GM19351 (cell line): Measurements from ENCODE around the gene CFAP58.

Experiments used
- ATAC-seq: cut with Tn5 transposase; IDR thresholded peaks from one replicate; pipeline ENCODE4 v1.9.1; 2021; ENCODE audit warnings: mild to moderate bottlenecking, moderate library complexity; ENCODE audit not compliant: unreplicated experiment

The CFAP58 gene

DNA sequence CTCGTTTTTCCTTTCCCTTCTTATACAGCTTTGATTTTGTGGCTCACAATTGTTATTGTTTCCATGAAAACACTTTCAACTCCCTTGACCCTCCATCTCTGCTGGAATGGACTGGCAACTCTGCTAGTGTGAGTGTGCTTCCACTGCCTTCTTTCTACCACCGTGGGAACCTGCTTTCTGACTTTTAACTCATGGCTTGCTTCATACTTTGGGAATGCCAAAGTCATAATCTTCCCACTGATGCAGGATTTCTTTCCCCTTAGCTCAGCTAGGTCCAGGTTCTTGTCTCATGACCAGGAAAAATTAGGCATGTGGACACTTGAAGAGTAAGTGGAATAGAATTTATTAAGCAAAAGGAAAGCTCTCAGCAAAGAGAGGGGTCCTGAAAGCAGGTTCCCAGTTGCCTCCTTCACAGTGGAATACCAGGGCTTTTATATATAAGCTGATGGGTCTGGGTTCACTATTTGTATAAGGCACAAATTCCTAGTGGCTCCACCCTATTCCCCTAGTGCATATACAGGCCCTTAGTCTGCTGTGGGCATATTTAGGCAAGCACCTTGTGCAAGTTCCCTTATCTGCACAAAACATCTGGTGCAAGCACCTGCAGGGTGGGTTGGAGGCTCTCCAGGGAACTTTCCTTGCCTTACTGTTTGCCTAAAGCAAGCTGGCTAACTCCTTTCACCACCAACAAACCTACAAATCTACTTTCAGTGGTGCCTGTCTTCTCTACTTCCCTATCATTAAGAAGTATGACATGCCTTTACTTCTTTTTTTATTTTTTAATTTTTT lies 119.5 kb downstream of the CFAP58 start:
- no peak for ATAC-seq

DNA sequence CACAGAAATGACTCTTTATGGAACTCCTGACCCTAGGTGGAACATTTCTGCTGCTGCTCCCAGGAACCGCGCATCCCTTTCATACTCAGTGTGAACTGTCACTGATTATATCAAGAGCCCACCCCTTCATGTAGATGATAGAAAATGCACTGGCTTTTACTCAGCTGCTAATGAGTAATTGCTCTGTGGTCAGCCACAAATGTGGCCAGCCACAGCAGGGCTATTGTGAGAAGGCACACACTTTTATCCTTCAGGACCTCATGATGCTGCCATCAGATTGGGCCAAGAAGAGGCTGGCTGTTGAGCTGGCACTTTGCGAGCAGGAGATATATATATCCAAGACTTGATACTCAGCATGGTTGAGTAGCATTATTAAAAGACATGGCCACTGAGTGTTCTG lies 124.7 kb downstream of the CFAP58 start:
- ATAC-seq, result no peak

DNA sequence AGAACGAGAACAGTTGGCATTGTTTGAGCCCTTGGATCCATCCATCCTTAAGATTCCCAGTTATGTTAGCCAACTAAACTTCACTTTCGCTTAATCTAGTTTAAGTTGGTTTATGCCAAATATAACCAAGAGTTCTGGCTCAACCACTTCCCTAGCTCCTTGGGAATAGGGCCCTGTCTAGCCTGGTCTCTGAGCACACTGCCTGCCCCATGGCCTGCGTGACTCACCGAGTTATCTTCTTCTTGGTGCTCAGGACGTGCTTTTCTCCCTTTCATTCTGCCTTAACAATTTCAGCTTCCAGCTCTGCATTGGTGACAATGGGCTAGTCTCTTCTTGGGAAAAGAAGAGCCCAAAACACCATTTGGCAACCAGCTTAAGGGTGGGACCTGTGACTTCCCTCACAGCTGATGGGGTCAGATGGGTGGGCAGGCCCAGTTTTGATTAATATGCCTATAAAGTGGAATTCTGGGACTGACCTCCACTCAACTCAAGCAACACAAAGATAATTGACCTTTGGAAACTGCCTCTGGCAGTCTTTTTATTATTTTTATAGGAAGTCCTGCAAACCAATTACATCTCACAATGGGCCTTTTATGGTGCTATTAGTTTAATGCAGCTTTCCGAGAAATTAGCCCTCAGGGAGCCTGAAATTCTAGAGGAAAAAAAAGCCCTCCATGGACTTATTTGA lies 126.4 kb downstream of the CFAP58 start:
- ATAC-seq, result no peak

DNA sequence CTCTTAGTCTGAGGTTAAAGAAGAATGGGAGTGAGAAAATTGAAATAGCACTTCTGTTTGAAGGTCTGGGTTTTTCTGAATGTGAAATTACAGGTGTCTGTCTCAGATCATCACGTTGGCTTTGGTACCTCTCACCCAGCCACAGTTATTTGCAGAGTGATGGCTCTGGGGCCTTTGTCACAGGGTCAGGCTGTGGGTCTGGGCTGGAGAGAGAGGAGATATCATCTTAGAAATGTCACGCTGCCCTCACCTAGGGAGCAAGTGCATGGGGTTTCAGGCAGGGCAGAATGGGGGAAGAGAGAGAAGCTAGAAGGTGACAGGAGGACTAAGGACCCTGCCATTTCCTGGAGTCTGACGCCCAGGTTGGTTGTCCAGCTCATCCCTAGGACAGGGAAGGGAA lies 127.2 kb downstream of the CFAP58 start:
- ATAC-seq, result no peak

DNA sequence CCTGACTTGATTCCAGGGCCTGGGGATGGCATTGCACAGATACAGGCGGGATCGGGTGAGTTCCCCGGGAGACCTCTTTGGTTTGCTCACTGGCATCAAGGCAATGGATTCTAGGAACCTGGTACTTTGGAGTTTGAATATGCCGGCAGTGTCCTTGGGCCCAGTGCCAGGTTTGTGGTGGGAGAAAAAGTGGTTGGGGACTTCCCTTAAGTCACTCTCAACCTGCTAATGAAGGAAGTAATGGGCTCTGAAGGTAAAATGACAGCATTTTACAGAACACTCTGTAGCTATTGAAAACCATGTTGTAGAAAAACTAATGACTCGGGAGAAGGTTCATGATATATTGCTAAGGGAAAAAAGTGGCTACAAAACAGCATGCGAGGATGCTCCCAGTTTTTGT lies 129.9 kb downstream of the CFAP58 start:
- ATAC-seq, result no peak

DNA sequence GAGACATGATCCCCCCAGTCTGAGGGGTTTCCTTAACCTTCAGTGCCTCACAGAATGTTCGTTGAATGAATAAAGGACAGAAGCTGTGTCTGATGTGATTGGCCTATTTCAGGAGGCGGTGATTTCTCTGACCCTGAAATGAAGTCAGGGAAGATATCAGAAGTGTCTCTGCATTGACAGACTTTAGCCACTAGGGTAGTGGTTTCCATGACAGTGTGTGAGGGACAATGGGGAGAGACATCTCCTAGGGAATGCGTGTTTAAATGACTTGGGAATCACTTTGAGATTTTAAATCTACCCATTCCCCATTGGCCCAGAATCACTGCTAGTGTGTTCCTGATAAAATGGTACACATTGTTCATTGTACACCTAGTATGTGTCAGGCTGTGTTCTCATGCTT lies 132.0 kb downstream of the CFAP58 start:
- ATAC-seq, result no peak

DNA sequence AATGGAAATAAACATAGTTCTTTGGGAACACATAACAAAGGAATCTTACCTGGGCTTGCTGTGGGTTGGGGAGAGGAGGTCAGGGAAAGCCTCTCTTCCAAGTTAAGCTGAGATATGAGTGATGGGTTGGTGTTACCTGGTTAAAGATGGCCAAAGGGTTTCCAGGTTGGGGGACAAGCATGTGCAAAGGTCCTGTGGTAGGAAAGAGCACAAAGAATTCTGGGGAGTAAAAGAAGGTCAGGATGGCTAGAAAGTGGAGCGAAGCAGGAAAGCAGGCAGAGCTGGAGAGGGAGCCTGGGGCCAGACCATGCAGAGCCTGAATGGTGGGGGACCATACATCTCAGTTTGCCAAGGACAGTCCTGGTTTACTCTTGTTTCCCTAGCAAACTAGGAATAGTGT lies 133.2 kb downstream of the CFAP58 start:
- ATAC-seq, result no peak

DNA sequence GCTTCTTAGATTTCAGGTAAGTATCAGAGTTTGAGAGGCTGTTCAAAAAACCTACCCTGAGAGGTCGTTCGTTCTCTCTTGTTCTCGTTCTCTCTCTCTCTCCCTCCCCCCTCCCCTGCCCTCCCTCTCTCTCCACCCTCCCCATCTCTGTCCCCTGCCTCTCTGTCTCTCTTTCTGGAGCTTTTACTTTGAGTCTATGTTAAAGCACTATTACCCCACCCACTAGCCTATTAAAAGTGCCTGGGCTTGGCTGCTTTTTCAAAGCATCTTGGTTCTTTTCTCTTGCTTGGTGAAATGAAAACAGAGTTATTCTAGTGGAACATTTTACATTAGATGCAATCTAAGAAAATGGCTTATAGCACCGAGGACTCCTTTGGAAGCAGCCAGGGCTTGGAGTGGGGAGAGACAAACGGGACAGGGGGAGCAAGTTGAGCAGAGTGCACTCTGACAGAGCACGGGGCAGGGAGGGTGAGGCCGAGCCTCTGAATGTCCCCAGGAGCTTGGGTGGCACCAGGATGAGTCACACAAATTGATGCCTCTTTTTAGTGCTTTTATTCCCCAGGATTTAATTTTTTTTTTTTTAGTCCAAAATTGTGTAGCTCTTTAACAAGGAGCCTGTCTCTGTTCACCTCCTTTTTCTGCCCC lies 134.3 kb downstream of the CFAP58 start:
- ATAC-seq, result no peak

DNA sequence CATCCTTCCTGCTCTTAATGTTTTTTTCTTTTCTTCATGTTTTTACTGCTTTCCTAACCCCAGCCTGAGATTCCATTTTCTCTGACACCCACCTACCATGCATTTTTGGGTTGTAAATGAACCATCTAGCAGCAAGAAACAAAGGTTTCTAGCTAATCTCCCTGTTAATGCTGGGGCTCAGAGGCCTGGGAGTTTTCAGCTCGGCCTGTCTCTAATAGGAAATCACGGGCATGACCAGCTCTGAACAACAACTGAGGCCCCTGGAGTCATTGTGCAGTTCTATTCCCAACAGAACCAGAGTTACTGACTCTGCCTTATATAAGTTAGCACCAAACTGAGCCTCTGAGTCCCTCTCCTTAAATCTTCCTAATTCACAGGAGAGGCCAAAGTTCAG lies 134.8 kb downstream of the CFAP58 start:
- no peak for ATAC-seq

DNA sequence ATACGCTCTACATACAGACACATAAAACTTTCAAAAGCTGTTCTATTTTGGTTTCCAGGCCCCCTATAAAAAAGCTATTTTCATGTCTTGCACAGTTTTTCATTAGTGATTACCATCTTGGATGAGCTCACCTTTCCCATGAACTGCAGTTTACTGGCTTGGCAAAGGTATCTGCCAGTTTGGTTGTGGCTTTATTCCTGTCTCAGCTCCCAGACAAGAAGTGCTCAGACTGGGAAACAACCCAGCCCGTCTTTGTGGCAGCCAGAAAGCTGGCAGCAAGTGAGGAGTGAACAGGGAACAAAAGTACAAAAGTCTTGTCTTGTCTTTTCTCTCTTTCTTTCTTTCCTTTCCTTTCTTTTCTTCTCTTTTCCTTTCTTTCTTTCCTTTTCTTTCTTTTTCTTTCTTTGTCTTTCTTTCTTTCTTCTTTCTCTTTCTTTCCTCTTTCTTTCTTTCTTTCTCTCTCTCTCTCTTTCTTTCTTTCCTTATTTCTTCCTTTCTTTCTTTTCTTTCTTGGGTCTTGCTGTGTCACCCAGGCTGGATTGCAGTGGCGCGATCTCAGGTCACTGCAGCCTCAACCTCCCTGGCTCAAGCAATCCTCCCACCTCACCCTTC lies 138.8 kb downstream of the CFAP58 start:
- no peak for ATAC-seq

DNA sequence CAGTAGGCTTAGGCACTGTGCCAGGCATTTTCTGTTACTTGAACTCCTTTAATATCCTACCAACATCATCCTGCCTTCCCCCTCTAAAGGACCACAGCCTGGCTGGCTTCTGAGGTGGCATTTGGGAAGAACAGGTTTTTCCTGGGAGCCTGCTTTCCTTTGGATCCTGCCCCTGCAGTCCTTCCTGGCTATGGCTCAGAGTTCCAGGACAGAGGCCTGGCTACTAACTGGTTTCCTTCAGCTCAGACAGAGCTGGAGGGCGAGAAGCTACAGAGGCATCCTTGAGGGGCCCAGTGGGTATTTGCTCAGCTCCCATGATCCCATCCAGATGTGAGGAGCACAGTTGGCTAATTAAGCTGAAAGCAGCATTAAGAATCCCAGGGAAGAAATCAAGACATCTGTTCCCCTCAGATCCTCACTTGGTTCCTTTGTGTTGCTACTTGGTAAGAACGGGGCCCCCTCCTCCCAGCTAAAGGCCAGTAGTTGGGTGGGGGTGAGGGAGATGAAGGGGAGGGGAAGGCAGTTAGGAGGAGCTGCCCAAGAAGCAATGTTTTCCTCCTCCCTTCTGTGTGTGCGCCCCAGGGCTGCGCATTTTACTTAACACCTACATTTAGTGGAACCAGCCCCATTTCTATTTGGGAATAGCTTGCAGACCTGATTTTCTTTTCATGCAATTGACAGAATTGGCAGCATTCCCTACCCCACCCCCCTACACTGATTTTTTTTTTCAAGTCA lies 144.9 kb downstream of the CFAP58 start:
- no peak for ATAC-seq

DNA sequence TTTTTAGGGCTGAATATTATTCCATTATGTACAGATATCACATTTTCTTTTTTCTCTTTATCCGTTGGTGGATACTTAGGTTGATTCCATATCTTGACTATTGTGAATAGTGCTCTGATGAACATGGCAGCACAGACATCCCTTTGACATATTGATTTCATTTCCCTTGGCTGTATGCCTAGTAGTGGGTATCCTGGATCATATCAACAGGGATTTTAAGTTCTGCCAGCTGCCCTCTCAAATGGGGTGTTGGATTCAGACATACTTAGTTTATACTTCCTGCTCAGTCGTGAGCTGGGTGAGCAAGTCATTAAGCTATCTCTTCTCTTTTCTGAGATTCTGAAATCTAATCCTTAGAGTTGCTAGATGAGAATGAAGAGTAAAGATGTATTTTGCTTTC lies 147.8 kb downstream of the CFAP58 start:
- ATAC-seq, result no peak

DNA sequence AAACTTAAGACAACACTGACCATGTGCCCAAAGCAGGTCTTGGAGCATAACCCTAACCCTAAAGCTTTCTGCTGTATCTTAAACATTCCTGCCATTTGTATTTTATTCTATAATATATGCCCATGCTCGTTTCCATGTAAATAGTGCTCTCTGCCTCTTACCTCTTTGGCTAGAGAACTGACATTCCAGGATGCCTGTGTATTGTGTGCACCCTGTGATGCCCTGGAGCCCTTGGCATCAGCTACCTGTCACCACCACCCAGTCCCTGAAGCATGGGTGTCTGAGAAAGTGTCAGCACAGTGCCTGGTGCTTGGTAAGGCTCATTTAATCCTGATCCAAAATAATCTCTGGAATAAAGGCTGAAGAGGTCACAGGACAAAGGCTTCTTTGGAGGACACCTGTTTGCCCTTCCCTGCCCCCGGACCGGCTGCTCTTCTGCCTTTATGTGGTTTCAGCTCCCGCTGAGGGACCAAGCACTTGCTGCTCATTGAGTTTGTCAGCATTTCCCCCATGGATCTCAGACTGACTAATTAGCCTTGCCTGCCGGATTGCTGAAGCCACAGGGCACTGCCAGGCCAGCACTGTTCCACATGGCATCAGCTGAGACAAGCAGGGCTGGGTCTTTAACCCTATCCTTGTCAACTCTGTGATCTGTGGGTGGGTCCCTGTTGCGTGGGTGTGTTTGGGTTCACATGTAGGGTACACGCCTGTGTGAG lies 148.4 kb downstream of the CFAP58 start:
- ATAC-seq, result no peak

DNA sequence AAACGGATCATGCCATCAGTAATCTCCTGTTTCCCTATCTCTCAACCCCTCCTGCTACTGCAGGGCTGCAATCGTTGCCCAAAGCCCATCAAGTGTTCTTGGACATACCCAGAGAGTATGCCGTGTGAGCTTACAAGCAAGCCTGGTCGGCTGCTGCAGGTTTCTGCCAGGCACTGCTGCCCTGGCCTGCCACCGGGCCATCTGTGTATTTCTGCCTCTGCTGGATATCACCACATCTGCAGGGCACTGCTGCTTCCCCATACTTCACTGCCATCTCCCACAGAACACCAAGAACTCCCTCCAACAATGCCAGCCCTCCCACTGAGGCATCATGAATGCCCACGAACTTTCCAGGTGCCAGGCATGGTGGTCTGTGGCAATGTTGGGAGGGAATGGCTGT lies 149.3 kb downstream of the CFAP58 start:
- ATAC-seq, result no peak
